Hindlimb muscle (tissue), 1 donor: Measurements from ENCODE around the gene PTPA. TPM values are rescaled to one million over a fixed set of nuclear protein-coding genes. Genes with fewer than 3 reads are reported as not detected.
A peak's percentile ranks its signal among the peaks of the same experiment; 100 is the strongest.
"Not testable (repeated sequence)": the region's sequence is repeated elsewhere in the genome, so short reads cannot be mapped to it uniquely, and the experiment has no call there.

Source experiments
- DNase-seq: peaks from one replicate; pipeline ENCODE4 v3.0.0-alpha.2; 2013
- polyA plus RNA-seq: library from polyadenylated mRNA; unstranded; fragments of 120-200 nt; gene quantifications from one replicate; pipeline ENCODE4 v1.2.1, GENCODE V29; 2013; ENCODE audit not compliant: insufficient read length

PTPA gene
- polyA plus RNA-seq, 1 donor, result 141 TPM

GRCh38 chr9:129177791-129178567 lies 66.8 kb downstream of the PTPA start, which contains the start of gene IER5L:
Gene IER5L, minus strand, starts transcription at chr9:129178261. Its CDS starts 209 bp downstream, at chr9:129178052.
- DNase-seq, result peak; percentile 94

GRCh38 chr9:129178568-129179382 lies 67.6 kb downstream of the PTPA start:
- DNase-seq, result no peak

GRCh38 chr9:129181246-129181645 lies 70.0 kb downstream of the PTPA start:
- DNase-seq, result no peak

- no peak for DNase-seq
Measured at GRCh38 chr9:129182122-129182521, 70.9 kb downstream of the PTPA start.

GRCh38 chr9:129182625-129183494 lies 71.6 kb downstream of the PTPA start:
- no peak for DNase-seq

GRCh38 chr9:129183495-129184218 lies 72.4 kb downstream of the PTPA start:
- DNase-seq, result no peak

- DNase-seq, result no peak
Measured at GRCh38 chr9:129184219-129184524, 73.0 kb downstream of the PTPA start.

- DNase-seq, result no peak
Measured at GRCh38 chr9:129184596-129185122, 73.4 kb downstream of the PTPA start.

GRCh38 chr9:129185402-129185801 lies 74.2 kb downstream of the PTPA start:
- no peak for DNase-seq

- DNase-seq, result no peak
Measured at GRCh38 chr9:129185991-129186390, 74.8 kb downstream of the PTPA start.

GRCh38 chr9:129187042-129187441 lies 75.8 kb downstream of the PTPA start:
- DNase-seq, result no peak

- not testable (repeated sequence) for DNase-seq
Measured at GRCh38 chr9:129189971-129190370, 78.8 kb downstream of the PTPA start.

GRCh38 chr9:129191234-129191633 lies 80.0 kb downstream of the PTPA start:
- DNase-seq, result no peak

GRCh38 chr9:129193655-129194054 lies 82.4 kb downstream of the PTPA start:
- no peak for DNase-seq

- DNase-seq, result no peak
Measured at GRCh38 chr9:129194221-129194620, 83.0 kb downstream of the PTPA start.

- no peak for DNase-seq
Measured at GRCh38 chr9:129195606-129196005, 84.4 kb downstream of the PTPA start.

- not testable (repeated sequence) for DNase-seq
Measured at GRCh38 chr9:129197045-129197444, 85.8 kb downstream of the PTPA start.

GRCh38 chr9:129197978-129198318 lies 86.7 kb downstream of the PTPA start:
- no peak for DNase-seq
